Spleen (tissue), 11 donors: Measurements from ENCODE around the gene TMED4. TPM values are rescaled to one million over a fixed set of nuclear protein-coding genes. Genes with fewer than 3 reads are reported as not detected.

Source experiments
- DNase-seq: peaks from one replicate; pipeline ENCODE4 v3.0.0-alpha.2; 2020
- H3K27ac ChIP-seq, 8 donors: fragments of 200-600 bp; sonication (generic) in 7 of 8; 1 replicate in 4 of 8; 2 replicates in 4 of 8; pipeline versions ENCODE4 v1.5.0 to v1.8.0; 2016 to 2021; ENCODE audit warnings: inconsistent platforms in 4 of 8, mild to moderate bottlenecking in 4 of 8, moderate library complexity in 1 of 8
- H3K27me3 ChIP-seq, 7 donors: fragments of 200-600 bp; sonication (generic) in 6 of 7; replicated peaks in 1 of 7; 1 replicate in 4 of 7; 2 replicates in 3 of 7; pipeline versions ENCODE4 v1.5.0 to v1.8.0; 2016 to 2021; ENCODE audit warnings: inconsistent platforms in 3 of 7, mild to moderate bottlenecking in 1 of 7
- H3K36me3 ChIP-seq, 6 donors: fragments of 200-600 bp; sonication (generic) in 5 of 6; 1 replicate in 4 of 6; 2 replicates in 2 of 6; pipeline versions ENCODE4 v1.5.0 to v1.8.0; 2016 to 2021; ENCODE audit warnings: inconsistent platforms in 2 of 6
- H3K4me1 ChIP-seq, 6 donors: fragments of 200-600 bp; sonication (generic) in 5 of 6; 1 replicate in 3 of 6; 2 replicates in 3 of 6; pipeline versions ENCODE4 v1.5.0 to v1.8.0; 2016 to 2021; ENCODE audit warnings: inconsistent platforms in 3 of 6
- H3K4me3 ChIP-seq, 8 donors: fragments of 200-600 bp; sonication (generic) in 7 of 8; 1 replicate in 4 of 8; 2 replicates in 4 of 8; pipeline versions ENCODE4 v1.5.0 to v1.8.0; 2016 to 2021; ENCODE audit warnings: inconsistent platforms in 4 of 8, mild to moderate bottlenecking in 4 of 8, moderate library complexity in 2 of 8
- H3K9me3 ChIP-seq, 8 donors: fragments of 200-600 bp; sonication (generic) in 7 of 8; 1 replicate in 4 of 8; 2 replicates in 4 of 8; pipeline versions ENCODE4 v1.5.0 to v1.8.0; 2016 to 2021; ENCODE audit warnings: inconsistent platforms in 4 of 8
- POLR2A ChIP-seq, 3 donors: fragments of 450-650 bp; IDR thresholded peaks; one replicate each; pipeline ENCODE4 v1.5.1; 2017; ENCODE audit warnings: antibody characterized with exemption in 3 of 3, mild to moderate bottlenecking in 1 of 3
- POLR2AphosphoS5 ChIP-seq, 3 donors: sonication (generic); formaldehyde crosslinking; IDR thresholded peaks; one replicate each; pipeline ENCODE4 v1.5.1; 2017; ENCODE audit warnings: antibody characterized with exemption in 3 of 3
- WGBS, 5 donors: extraction: QIAGEN DNeasy Blood & Tissue Kit in 3 of 5; methylation state at CpG; one replicate each; pipeline versions ENCODE4 v1.1.5 to v1.1.7; 2013 to 2018; 5-methylcytosine and 5-hydroxymethylcytosine counted together
- intact Hi-C: fragments of 100-400 bp; cut with DNase I; formaldehyde crosslinking; loops from one replicate; pipeline ENCODE4 v1.15.0; 2023; ENCODE audit warnings: low total_unique reads
- polyA plus RNA-seq, 3 donors: library from polyadenylated mRNA; stranded (reverse); fragments of 200-250 nt; gene quantifications; one replicate each; pipeline ENCODE4 v1.2.1, GENCODE V29; 2013
- total RNA-seq, 7 donors: library from RNA; depleted of rRNA in 3 of 7; stranded (reverse); fragments of >200 nt in 3 of 7; fragmentation: NEBNext Ultra II Directional in 4 of 7; extraction: Animal tissue kit (Norgen Biotek cat#: 25700) in 4 of 7; gene quantifications; one replicate each; pipeline versions ENCODE4 v1.1.0 to v1.2.1, GENCODE V29; 2016 to 2021
- TF ChIP-seq, protein P1 (sequence below), 11 experiments: fragments of 200-600 bp in 7 of 11; fragments of 450-650 bp in 4 of 11; sonication (generic) in 4 of 11; IDR thresholded peaks in 8 of 11; conservative IDR thresholded peaks in 3 of 11; 1 replicate in 7 of 11; 2 replicates in 4 of 11; pipeline versions ENCODE4 v1.4.0 to v1.8.0; 2016 to 2021; ENCODE audit warnings: antibody characterized with exemption in 11 of 11, inconsistent platforms in 4 of 11, mild to moderate bottlenecking in 1 of 11
- donor health status: healthy with polysubstance abuse.
- donor health status: DM: no; HTN: no; CAD: no; lungs with moderate emphysema.
- donor health status: DM: no; HTN: no; CAD: no.
- donor health status: Bipolar disorder and iron deficiency.
- donor health status: healthy.
- donor health status: DM: no; HTN: no; CAD: no.
- donor health status: DM: yes; HTN: yes; CAD: no.

TMED4 gene
- total and polyA plus RNA-seq, 10 donors: 26.1 to 105 (median 59.6) TPM

DNA sequence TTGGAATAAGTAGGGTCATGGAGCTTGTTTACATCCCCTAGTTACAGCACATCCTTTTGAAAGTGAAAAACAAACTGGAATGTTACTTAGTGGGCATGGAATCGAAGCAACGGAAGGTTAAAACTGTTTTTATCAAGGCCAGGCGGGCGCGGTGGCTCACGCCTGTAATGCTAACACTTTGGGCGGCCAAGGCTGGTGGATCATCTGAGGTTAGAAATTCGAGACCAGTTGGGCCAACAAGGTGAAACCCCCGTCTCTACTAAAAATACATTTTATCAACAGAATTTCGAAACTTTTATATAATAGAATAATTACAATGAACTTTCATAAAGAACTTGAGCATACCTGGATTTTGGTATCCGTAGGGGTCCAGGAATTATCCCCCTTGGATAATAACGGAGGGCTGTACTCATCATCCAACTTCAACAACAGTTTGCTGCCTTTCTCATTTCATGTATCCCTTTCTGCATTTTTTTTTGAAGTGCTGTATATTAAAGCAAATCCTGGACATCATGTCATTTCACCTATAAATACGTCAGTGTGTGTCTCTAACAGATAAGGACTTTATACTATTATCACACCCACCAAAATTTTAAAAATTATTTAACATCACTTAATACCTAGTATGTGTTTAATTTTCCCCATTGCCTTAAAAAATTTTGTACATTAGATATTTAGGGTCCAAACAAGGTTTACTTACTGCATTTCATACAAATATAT is 1.3 kb upstream of the TMED4 start:
- H3K36me3 ChIP-seq: peaks cover 0 to 30% (median 20%) of the 10 kb centered on the region in 6 donors
- 84 to 90% (median 87%) methylated on average over 13 of the region's 13 CpGs for WGBS, 5 donors
- TF ChIP-seq, protein P1, sequence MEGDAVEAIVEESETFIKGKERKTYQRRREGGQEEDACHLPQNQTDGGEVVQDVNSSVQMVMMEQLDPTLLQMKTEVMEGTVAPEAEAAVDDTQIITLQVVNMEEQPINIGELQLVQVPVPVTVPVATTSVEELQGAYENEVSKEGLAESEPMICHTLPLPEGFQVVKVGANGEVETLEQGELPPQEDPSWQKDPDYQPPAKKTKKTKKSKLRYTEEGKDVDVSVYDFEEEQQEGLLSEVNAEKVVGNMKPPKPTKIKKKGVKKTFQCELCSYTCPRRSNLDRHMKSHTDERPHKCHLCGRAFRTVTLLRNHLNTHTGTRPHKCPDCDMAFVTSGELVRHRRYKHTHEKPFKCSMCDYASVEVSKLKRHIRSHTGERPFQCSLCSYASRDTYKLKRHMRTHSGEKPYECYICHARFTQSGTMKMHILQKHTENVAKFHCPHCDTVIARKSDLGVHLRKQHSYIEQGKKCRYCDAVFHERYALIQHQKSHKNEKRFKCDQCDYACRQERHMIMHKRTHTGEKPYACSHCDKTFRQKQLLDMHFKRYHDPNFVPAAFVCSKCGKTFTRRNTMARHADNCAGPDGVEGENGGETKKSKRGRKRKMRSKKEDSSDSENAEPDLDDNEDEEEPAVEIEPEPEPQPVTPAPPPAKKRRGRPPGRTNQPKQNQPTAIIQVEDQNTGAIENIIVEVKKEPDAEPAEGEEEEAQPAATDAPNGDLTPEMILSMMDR (IDR thresholded peaks at IDR 0.05 in 8 of 11, conservative IDR thresholded peaks at IDR 0.05 in 3 of 11): no peak
- no peak for TF ChIP-seq POLR2A (IDR thresholded peaks at IDR 0.05)
- TF ChIP-seq POLR2AphosphoS5 (IDR thresholded peaks at IDR 0.05): no peak
- H3K27ac ChIP-seq: peak overlapping the region; percentile 94 to 99 (median 98)
- H3K9me3 ChIP-seq: no peaks in the 10 kb centered on the region
- no peaks in the 10 kb centered on the region for H3K27me3 ChIP-seq
- H3K4me1 ChIP-seq: peaks cover 20 to 53% (median 35%) of the 10 kb centered on the region in 6 donors
- intact Hi-C loops: loop anchor here (10.0 kb wide), 1 partner anchor 551 kb away; no protein-coding TSS in a partner anchor
- no peak for DNase-seq
- H3K4me3 ChIP-seq: peak overlapping the region in 6 of 8 donors; percentile 75 to 98 (median 86)

DNA sequence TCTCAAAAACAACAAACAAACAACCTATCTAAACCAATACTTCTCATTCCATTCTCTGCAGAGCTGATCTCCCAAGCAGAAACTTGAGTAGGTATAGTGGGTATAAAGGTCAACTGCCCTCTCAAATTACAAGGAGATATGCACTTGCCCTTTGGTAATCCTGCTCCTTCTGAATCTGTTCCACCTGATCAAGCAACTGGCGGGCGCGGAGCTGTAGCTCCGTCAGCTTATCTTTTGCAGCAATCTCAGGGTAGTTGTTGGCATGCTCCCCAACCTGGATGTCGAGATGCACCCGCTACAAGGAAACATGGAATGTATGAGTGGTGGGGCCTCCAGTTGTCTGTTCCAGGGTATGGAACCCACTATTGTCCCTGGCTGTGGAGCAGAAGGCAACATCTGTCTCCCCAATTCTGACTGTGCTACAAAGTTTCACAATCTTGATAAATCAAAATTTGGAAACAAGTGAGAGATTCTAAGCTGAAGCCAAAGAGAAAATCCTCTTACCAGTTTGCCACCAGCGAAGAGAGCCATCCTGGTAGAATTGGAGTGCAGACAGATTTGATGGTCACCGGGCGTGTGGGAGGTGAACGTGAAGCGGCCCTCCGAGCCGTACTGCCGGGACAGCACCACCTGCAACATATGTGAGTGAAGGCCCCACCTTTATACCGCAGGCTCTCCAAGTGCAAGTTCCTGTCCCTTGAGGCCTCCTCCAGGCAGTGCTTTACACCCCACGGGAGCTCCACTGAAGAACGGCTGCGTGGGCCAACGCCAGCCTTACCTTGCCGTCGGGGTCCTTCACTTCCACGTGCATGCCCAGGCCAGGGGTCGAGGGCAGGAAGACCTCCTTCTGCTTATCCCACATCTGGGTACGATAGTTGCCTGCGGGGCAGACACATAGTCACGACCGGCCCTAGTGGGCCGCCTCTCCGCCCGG is 819 bp downstream of the TMED4 start:
- TF ChIP-seq POLR2A (IDR thresholded peaks at IDR 0.05): no peak
- TF ChIP-seq POLR2AphosphoS5 (IDR thresholded peaks at IDR 0.05): no peak
- TF ChIP-seq, protein P1 (IDR thresholded peaks at IDR 0.05 in 8 of 11, conservative IDR thresholded peaks at IDR 0.05 in 3 of 11): no peak
- Histone ChIP-seq H3K27ac (peak overlapping the region; percentile 94 to 99 (median 98)), H3K27me3 (no peaks in the 10 kb centered on the region), H3K36me3 (peaks cover 0 to 50% (median 32%) of the 10 kb centered on the region in 6 donors), H3K9me3 (no peaks in the 10 kb centered on the region), H3K4me1 (peaks cover 20 to 51% (median 32%) of the 10 kb centered on the region in 6 donors), H3K4me3 (peak overlapping the region; percentile 75 to 98 (median 86))
- WGBS, 5 donors: 19 to 28% (median 21%) methylated on average over 22 to 30 of the region's 30 CpGs
- no peak for DNase-seq
- intact Hi-C loops: loop anchor here (10.0 kb wide), 1 partner anchor 554 kb away; no protein-coding TSS in a partner anchor

DNA sequence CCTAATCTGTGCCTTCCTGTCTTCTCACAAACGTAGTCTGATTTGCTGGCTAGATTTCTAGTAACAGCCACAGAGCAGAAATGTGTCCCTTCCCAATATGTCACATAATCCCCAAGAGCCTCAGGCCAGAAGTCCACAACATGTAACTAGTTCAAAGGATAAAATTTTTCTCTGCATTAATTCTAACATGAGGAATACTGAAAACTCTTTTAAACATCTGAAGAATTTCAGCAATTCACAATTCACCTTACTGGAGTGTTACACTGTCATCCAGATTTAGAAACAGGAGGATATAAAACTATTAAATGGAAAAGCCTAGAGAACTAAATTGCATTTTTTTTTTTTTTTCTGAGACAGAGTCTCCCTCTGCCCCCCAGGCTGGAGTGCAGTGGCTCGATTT is 5.8 kb downstream of the TMED4 start:
- intact Hi-C loops: no loop called here
- H3K27me3 ChIP-seq: no peaks in the 10 kb centered on the region
- H3K9me3 ChIP-seq: no peaks in the 10 kb centered on the region
- H3K4me1 ChIP-seq: peaks cover 28 to 64% (median 52%) of the 10 kb centered on the region in 6 donors
- no peak overlapping the region for H3K4me3 ChIP-seq
- peaks cover 2 to 81% (median 54%) of the 10 kb centered on the region in 6 donors for H3K36me3 ChIP-seq
- TF ChIP-seq, protein P1 (IDR thresholded peaks at IDR 0.05 in 8 of 11, conservative IDR thresholded peaks at IDR 0.05 in 3 of 11): no peak
- no peak for TF ChIP-seq POLR2A (IDR thresholded peaks at IDR 0.05)
- TF ChIP-seq POLR2AphosphoS5 (IDR thresholded peaks at IDR 0.05): no peak
- 69 to 77% (median 71%) methylated on average over 2 of the region's 2 CpGs for WGBS, 5 donors
- no peak for DNase-seq
- H3K27ac ChIP-seq: no peak overlapping the region
